Hematopoietic multipotent progenitor cell treated with erythropoietin and hydrocortisone succinate and interleukin-3 and kit ligand, for 15 days (in vitro differentiated cells): ENCODE results near the gene C16orf95.
"Not testable (repeated sequence)": the region's sequence is repeated elsewhere in the genome, so short reads cannot be mapped to it uniquely, and the experiment has no call there.

Experiments
- DNase-seq: peaks from one replicate; pipeline ENCODE4 v3.0.0-alpha.2; 2015; ENCODE audit warnings: low spot score

Gene C16orf95

GRCh38 chr16:87286839-87287626 is 30.2 kb downstream of the C16orf95 start:
- no peak for DNase-seq

DNA sequence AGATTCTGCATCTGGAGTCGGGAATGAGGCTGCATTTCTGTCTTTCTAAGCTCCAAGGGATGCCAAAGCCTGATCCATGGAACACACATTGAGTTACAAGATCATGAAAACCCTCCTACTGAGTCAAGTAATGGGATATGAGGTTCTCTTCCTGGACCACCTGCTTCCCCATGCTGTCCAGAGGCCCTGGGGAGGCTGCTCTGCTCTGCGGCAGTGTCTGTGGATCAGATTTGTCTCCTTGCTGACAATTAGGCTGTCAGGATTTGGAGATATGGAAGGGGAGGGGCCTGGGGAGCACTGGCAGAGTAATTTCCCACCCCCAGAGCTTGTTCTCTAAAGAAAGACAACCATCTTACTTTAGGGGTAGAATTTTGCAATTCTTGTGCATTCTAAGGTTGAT is 33.0 kb downstream of the C16orf95 start:
- DNase-seq = no peak

DNA sequence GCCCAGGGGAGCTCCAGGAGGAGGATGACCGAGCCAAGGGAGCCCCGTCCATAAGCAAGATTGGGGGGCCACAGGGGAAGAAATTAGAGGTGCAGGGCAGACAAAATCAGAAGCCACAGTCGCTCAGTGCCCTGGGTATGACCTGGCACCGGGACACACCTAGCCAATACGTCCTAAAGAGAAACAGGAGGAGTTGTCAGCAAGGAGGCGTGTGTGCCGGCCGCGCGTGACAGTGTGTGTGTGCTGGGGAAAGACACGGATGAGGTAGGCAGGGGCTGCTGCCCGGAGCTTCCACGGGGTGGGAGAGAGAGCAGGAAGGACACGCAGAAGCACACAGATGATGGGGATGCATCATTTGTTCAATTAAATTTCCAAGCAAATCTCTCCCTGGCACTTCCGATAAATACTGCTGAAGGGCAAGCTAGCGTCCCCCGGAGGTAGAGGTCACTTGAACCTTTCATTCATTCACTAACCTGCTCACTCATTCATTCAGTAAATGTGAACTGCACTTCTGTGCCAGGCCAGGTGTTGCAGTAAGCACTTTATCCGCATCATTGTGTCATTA is 38.0 kb downstream of the C16orf95 start:
- DNase-seq = no peak

DNA sequence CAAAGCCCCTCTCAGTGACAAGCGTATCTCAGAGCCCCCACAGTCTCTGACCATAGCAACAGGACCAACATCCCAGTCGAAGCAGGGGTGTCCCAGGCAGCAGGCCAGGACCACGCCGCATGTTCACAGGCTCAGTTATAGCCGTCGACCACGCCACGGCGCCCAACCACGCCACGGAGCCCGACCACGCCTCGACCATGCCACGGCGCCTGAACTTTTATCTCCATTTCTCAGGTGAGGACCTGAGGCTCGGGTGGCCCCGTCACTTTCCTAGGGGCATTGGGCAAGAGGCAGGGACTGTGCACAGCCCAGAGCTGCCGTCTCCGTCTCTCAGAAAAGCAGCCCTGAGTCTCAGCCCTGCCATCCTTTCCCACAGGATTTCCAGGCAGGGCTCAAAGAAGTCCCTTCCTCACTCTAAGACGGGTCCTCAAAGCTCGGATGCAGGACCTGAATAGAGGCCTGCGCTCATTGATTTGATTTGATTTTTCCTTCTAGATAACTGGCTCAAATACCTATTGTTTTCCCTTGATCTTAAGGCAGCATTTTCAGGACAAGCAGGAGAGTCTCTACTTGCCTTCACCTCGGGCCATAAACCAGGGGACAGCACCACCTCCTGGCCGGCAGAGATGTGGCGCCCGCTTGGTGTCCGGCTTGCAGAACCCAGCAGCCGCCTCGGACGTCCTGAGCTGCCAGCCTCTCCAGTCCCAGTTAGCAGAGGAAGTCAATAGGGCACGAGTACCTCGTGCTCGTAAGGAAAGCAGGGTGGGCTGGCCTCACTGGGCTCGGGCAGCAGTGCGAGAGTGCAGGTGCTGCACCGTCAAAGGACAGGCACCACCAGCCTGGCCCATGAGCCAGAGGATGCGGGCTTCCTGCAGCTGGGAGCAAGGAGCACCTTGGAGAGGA is 38.8 kb downstream of the C16orf95 start:
- DNase-seq = peak; percentile 43

DNA sequence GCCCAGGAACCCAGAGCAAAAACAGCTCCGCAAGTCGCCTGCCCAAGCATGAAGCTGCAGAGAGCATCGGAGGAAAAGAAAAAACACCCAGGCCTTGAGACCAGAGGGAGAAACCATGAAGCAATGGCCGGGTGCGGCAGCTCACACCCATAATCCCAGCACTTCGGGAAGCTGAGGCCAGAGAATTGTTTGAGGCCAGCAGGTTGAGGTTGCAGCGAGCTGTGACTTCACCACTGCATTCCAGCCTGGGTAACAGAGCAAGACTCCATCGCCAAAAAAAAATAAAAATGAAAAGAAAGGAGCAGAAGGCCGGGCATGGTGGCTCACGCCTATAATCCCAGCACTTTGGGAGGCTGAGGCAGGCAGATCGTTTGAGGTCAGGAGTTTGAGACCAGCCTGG is 40.3 kb downstream of the C16orf95 start:
- DNase-seq = no peak

DNA sequence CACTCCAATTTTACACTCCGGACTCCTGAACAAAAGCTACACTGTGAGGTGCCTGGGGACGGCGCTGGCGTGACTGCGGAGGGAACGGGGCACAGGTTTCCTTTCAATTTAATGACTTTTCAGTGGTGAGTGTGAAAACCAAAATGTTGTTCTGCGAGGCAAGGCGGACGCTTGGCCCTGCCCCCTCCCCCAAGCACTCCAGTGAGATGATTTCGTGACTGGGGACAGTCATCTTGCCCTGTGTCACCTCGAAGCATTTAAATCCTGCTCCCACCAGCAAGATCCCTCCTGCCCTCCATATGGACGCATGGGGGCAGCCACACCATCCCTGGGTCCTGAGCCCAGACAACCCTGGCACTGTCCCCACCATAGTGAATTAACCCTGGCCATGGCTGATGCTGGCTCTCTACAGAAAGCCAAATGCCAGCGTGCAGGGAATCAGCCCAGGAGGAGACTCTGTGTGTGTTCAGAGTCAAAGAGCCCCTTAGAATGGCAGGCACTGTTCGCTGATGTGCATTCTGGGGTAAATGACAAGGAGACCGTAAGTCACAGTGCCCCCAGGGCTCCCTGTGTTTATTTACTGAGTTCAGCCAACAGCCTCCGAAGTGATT is 41.0 kb downstream of the C16orf95 start:
- no peak for DNase-seq

GRCh38 chr16:87274794-87275193 is 42.4 kb downstream of the C16orf95 start:
- no peak for DNase-seq

DNA sequence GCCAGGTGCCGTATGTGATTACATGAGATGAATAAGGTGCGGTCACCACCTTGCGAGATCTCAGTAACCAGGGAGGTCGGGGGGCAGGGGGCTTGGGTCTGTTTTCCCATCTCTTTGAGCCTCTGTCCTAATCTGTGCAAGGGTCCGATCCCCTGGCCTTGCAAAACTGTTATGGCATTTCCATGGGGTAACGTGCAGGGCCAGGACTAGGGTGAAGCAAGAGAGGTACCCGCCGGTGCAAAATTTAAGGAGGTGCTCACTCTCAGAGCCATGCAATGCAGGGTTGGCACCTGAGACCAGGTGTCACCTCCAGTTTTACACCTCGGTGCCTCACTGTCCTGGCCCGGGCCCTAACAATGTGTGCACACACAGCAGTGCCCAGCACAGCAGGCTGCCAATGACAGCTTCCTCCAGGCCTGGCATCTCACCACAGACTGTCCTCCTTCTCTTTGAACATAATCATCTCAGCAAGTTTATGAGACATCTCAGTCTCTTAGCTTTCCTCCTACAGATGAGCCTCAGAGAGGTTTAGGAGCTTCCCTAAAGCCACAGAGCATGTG is 43.6 kb downstream of the C16orf95 start:
- no peak for DNase-seq

DNA sequence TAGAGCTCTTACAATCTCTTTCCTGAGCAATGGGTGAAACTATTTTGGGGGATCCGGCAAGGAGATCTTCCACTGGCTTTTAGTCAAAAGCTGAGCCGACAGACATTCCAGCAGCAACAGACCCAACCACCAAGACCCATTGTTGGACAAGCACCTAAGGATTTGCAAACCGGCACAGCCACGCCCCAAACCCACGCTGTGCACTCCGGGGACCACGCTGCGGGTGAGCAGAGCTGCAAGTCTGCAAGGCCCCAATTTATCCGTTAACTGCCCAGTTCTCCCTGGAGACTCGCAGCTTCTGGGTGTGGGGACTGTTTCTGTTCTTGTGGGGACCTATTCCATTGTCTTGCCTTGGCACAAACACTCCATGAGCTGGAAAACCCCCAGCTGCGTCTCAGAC is 45.9 kb downstream of the C16orf95 start:
- no peak for DNase-seq

DNA sequence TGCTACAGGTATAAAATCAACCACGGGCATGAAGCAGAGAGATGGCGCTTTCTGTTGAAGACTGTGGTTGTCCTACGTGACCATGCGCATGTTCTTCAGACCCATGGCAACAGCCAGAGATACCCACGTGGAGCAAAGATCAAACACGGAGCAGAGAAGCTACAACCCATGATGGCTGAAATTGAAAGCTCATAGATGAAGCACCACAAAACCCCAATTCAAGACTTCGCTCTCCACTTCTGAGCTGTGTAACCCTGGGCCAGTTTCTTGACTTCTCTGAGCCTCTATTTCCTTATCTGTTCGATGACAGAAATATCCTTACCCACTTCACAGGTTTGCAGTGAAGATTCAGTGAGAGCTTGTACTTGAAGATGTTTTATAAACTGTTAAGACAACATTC is 49.6 kb downstream of the C16orf95 start:
- no peak for DNase-seq

- no peak for DNase-seq
These were observed 50.3 kb downstream of the C16orf95 start for GRCh38 chr16:87266846-87267245.

DNA sequence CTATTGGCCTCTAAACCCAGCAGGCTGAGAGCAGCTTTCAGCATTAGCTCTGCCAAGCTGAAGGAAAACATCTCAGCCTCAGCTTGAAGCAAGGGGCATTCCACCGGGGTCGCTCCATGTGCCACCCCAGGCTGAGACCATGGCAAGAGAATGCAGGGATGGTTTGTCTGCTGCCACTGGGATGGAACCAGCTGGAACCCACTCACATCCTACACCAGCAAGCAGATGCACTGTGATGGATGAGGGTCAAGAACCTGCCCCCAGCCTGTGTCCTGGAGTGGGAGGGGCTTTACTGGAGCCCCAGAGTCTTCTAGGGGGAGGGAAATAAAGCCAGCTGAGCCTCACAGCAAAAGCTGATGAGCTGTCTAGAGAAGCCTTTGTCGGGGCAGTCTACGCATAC is 51.9 kb downstream of the C16orf95 start:
- no peak for DNase-seq

DNA sequence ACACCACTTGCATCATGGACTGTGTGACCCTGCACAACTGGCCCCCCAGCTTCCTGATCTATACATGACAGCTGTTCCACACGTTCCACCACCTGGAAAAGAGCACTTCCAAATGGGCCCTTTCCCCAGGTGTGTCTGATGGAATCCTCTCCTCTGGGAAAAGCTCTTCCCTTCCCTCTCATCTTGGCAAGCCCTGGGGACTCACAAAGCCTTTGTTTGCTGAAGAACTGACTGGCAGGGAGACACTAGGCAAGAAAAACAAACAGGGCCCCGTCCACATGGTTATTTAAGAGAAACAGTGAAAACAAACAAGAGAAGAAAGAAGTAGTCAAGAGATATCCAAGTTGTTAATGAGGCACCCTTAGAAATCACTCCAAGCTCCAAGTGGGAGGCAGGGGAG is 52.6 kb downstream of the C16orf95 start:
- no peak for DNase-seq

GRCh38 chr16:87263418-87264052 is 53.7 kb downstream of the C16orf95 start:
- DNase-seq = no peak

DNA sequence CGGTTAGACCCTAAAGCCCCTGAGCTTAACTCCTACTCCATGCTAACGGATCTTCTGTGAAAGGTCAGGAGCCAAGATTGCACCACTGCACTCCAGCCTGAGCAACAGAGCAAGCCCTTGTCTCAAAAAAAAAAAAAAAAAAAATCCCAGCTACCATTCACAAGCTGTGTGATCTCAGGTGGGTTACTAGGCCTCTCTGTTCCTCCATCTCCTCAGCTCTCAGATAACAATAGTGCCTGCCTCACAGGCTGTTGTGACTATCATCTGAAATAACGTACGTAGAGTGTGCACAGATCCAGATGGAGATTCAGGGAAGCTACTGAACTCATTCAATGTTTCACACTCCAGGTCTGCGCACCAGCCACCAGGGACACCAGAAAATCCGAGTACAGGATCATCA is 57.8 kb downstream of the C16orf95 start:
- no peak for DNase-seq

- not testable (repeated sequence) for DNase-seq
These were observed 58.5 kb downstream of the C16orf95 start for GRCh38 chr16:87258653-87259052.

- DNase-seq = no peak
These were observed 61.3 kb downstream of the C16orf95 start for GRCh38 chr16:87255866-87256265.

- no peak for DNase-seq
These were observed 62.5 kb downstream of the C16orf95 start for GRCh38 chr16:87254734-87255133.

DNA sequence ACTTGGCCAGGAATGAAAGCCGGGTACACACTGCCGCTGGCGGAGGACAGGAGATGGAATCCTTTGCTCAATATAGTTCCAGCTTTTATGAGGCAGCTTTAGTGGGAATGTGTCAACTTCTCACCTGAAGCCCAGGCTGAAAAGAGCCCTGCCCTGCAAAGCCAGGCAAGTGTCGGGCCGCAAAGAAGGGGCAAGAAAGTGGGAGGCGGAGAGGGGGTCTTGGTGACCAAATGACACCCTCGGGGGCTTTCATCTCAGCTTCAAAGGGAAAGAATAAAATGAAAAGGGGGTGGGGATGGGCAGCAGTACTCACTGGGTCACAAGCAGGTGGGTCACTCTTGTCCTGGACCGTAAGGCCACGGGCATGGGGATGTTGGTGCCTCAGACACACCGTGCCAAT is 62.9 kb downstream of the C16orf95 start:
- no peak for DNase-seq

DNA sequence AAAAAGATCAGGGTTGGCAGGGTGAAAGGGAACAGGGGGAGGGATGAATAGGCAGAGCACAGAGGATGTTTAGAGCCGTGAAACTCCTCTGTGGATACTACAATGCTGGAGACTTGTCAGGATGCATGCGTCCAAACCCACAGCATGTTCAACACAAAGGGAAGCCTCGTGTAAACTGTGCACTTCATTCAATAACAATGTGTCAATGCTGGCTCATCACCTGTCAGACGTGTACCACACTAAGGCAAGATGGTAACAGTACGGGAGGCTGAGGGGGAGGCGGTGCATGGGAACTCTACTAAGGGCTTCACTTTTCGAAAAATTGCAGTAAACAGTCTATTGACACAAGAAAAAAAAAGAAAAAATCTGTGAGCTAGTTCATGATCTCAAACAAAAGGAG is 63.7 kb downstream of the C16orf95 start:
- DNase-seq = no peak
